Endothelial cell of umbilical vein (primary cell): Measurements from ENCODE around the gene HSCB. TPM values are rescaled to one million over a fixed set of nuclear protein-coding genes. Genes with fewer than 3 reads are reported as not detected.

Experiments used
- BruUV-seq: library from RNA; stranded (reverse); fragments of 400-500 nt; replicated peaks from 2 replicates; lab custom pipeline; 2021; lab: Mats Ljungman, UMichigan
- CTCF ChIA-PET: fragments of 300-600, 350-600 bp; sonication (Branson Sonifier 250); formaldehyde crosslinking; loops from one replicate; lab custom pipeline; 2021; ENCODE audit warnings: antibody characterized with exemption, inconsistent platforms; lab: Charles Lee
- POLR2A ChIA-PET: fragments of 300-600, 350-600 bp; sonication (Branson Sonifier 250); formaldehyde crosslinking; loops from one replicate; lab custom pipeline; 2021; ENCODE audit warnings: antibody characterized with exemption, inconsistent platforms; lab: Charles Lee
- DNase-seq: peaks from one replicate; pipeline ENCODE4 v3.0.0-alpha.2; 2011; ENCODE audit warnings: low read depth, low spot score
- FAIRE-seq: peaks from 2 replicates; lab custom pipeline; 2011; peaks lifted over from hg19 to GRCh38; lab: Jason Lieb, UNC
- H2AFZ ChIP-seq: 2 replicates; pipeline ENCODE4 v1.6.0; 2012; ENCODE audit warnings: low read depth, low read length, control low read depth, inconsistent platforms
- H3K27ac ChIP-seq: 2 replicates; pipeline ENCODE4 v1.5.1; 2011; ENCODE audit warnings: low read depth, mild to moderate bottlenecking, control low read depth, low read length, moderate library complexity; ENCODE audit not compliant: insufficient read depth
- H3K27me3 ChIP-seq, 2 experiments: 2 replicates each; pipeline versions ENCODE4 v1.6.0 to v1.6.1; 2011; ENCODE audit warnings: low read length in 2 of 2, mixed read lengths in 1 of 2; ENCODE audit not compliant: control insufficient read depth in 2 of 2, insufficient read depth in 2 of 2
- H3K36me3 ChIP-seq, 2 experiments: 2 replicates in 1 of 2; 3 replicates in 1 of 2; pipeline ENCODE4 v1.5.1; 2011; ENCODE audit warnings: low read length in 2 of 2, mild to moderate bottlenecking in 1 of 2, moderate library complexity in 1 of 2; ENCODE audit not compliant: control insufficient read depth in 2 of 2, insufficient read depth in 2 of 2; ENCODE audit errors: extremely low read depth in 1 of 2
- H3K4me1 ChIP-seq: 3 replicates; pipeline ENCODE4 v1.5.1; 2011; ENCODE audit warnings: mild to moderate bottlenecking, low read length; ENCODE audit not compliant: control insufficient read depth, insufficient read depth; ENCODE audit errors: extremely low read depth
- H3K4me2 ChIP-seq: 2 replicates; pipeline ENCODE4 v1.6.1; 2011; ENCODE audit warnings: low read length, control low read depth, mixed read lengths; ENCODE audit not compliant: insufficient read depth
- H3K4me3 ChIP-seq, 3 experiments: fragments of 200-600 bp in 1 of 3; sonication (generic), shearing (Covaris generic) in 1 of 3; replicated peaks in 1 of 3; 2 replicates each; pipeline ENCODE4 v1.5.1; 2011 to 2016; ENCODE audit warnings: control low read depth in 3 of 3, low read length in 3 of 3, mild to moderate bottlenecking in 2 of 3, inconsistent platforms in 1 of 3, low read depth in 1 of 3, moderate library complexity in 1 of 3; ENCODE audit not compliant: insufficient read depth in 1 of 3
- H3K79me2 ChIP-seq: 2 replicates; pipeline ENCODE4 v1.6.0; 2012; ENCODE audit warnings: low read length, inconsistent platforms; ENCODE audit not compliant: control insufficient read depth, insufficient read depth
- H3K9ac ChIP-seq: replicated peaks from 2 replicates; pipeline ENCODE3; 2011; ENCODE audit warnings: low read length, control low read depth; ENCODE audit not compliant: insufficient read depth; ENCODE audit errors: extremely low read depth
- H3K9me1 ChIP-seq: replicated peaks from 3 replicates; pipeline ENCODE4 v1.6.0; 2011; ENCODE audit warnings: mild to moderate bottlenecking, low read length; ENCODE audit not compliant: control insufficient read depth, insufficient read depth; ENCODE audit errors: extremely low read depth
- H3K9me3 ChIP-seq: replicated peaks from 2 replicates; pipeline ENCODE4 v1.5.1; 2012; ENCODE audit warnings: low read length, inconsistent platforms; ENCODE audit not compliant: control insufficient read depth, insufficient read depth
- H4K20me1 ChIP-seq: replicated peaks from 2 replicates; pipeline ENCODE3; 2011; ENCODE audit warnings: mild to moderate bottlenecking, low read length; ENCODE audit not compliant: control insufficient read depth, insufficient read depth; ENCODE audit errors: extremely low read depth
- CTCF ChIP-seq, 2 donors: IDR thresholded peaks; 1 replicate in 1 of 2; 2 replicates in 1 of 2; pipeline ENCODE4 v1.5.1; 2011; ENCODE audit warnings: low read length in 2 of 2, mild to moderate bottlenecking in 2 of 2, moderate library complexity in 2 of 2, control low read depth in 1 of 2, inconsistent platforms in 1 of 2, low read depth in 1 of 2; ENCODE audit not compliant: insufficient read depth in 1 of 2; ENCODE audit errors: extremely low read depth in 1 of 2
- FOS ChIP-seq: IDR thresholded peaks from 2 replicates; pipeline ENCODE4 v1.6.1; 2011; ENCODE audit warnings: mild to moderate bottlenecking, low read length, moderate library complexity, borderline replicate concordance; ENCODE audit not compliant: insufficient read depth
- MAX ChIP-seq: IDR thresholded peaks from 2 replicates; pipeline ENCODE4 v1.6.1; 2011; ENCODE audit not compliant: insufficient read depth, insufficient read length
- MYC ChIP-seq: IDR thresholded peaks from one replicate; pipeline ENCODE4 v1.6.1; 2011; ENCODE audit warnings: mild to moderate bottlenecking, low read depth, low read length
- POLR2A ChIP-seq: IDR thresholded peaks from 2 replicates; pipeline ENCODE4 v1.6.1; 2012; ENCODE audit warnings: low read depth, mild to moderate bottlenecking, control low read depth, low read length
- POLR2AphosphoS5 ChIP-seq: IDR thresholded peaks from 2 replicates; pipeline ENCODE4 v1.6.1; 2012; ENCODE audit warnings: low read depth, mild to moderate bottlenecking, control low read depth, low read length, moderate library complexity; ENCODE audit not compliant: insufficient read depth
- dilution Hi-C: fragments of 300-500 bp; cut with MboI; formaldehyde crosslinking; loops from one replicate; pipeline ENCODE4 v1.15.0; 2019; ENCODE audit warnings: low sequenced_read_pairs; ENCODE audit not compliant: extremely low pct_ligation_motif_present
- intact Hi-C: fragments of 100-400 bp; cut with micrococcal nuclease; formaldehyde crosslinking; loops from one replicate; pipeline ENCODE4 v1.10.0; 2022
- polyA plus RNA-seq, 4 experiments: library from polyadenylated mRNA; depleted of rRNA in 3 of 4; stranded (reverse) in 3 of 4; unstranded in 1 of 4; fragments of >200 nt; gene quantifications; 2 replicates each; pipeline versions ENCODE4 v1.2.1 to v1.2.3, GENCODE V29; 2011 to 2012; ENCODE audit warnings: missing spikeins in 1 of 4
- total RNA-seq: library from RNA; stranded (reverse); gene quantifications from 2 replicates; pipeline ENCODE4 v1.2.3, GENCODE V29; 2021

Gene HSCB
- total and polyA plus RNA-seq, 2 donors (not counting 3 experiments of a cell fraction or from before 2014, with no cell fraction given): 18.4 to 20.3 TPM

GRCh38 chr22:28780296-28780695 lies 38.5 kb downstream of the HSCB start:
- H3K79me2 ChIP-seq: peaks cover 42% of the 10 kb centered on the region
- intact Hi-C loops: no loop called here
- H3K27me3 ChIP-seq: no peaks in the 10 kb centered on the region
- DNase-seq (no peak), FAIRE-seq (no peak)
- ChIA-PET POLR2A (no interaction called here), CTCF (interaction anchor here (0.6 to 3.0 kb wide), 2 partner anchors 180 to 1757 kb away, joined by 3 to 12 read pairs; no protein-coding TSS in a partner anchor)
- no peaks in the 10 kb centered on the region for H3K9me3 ChIP-seq
- H3K4me3 ChIP-seq: no peak overlapping the region
- no peaks in the 10 kb centered on the region for H3K4me1 ChIP-seq
- no peak overlapping the region for H3K4me2 ChIP-seq
- peaks cover 7 to 19% of the 10 kb centered on the region in 2 experiments for H3K36me3 ChIP-seq
- TF ChIP-seq MAX: no peak
- no peak for TF ChIP-seq POLR2A
- no peak for TF ChIP-seq MYC
- TF ChIP-seq FOS: no peak
- TF ChIP-seq CTCF (IDR thresholded peaks at IDR 0.05; ENCODE audit: extremely low read depth in 1 of 2, insufficient read depth in 1 of 2, low read depth in 1 of 2, low read length in 2 of 2): no peak
- TF ChIP-seq POLR2AphosphoS5: no peak
- H3K9me1 ChIP-seq: no peaks in the 10 kb centered on the region
- no TSS peak for BruUV-seq
- H2AFZ ChIP-seq: no peak overlapping the region
- no peak overlapping the region for H3K27ac ChIP-seq
- H3K9ac ChIP-seq: no peak overlapping the region
- dilution Hi-C loops: no loop called here
- H4K20me1 ChIP-seq: no peaks in the 10 kb centered on the region
